Transverse colon (tissue), 4 donors: ENCODE data around the gene DNAH1. TPM values are rescaled to one million over a fixed set of nuclear protein-coding genes. Genes with fewer than 3 reads are reported as not detected.

Experiments used
- DNase-seq: peaks from one replicate; pipeline ENCODE4 v3.0.0-alpha.2; 2019
- H3K27ac ChIP-seq, 4 donors: fragments of 200-600 bp; sonication (generic); 2 replicates each; pipeline ENCODE4 v1.5.1; 2016 to 2018; ENCODE audit warnings: inconsistent platforms in 4 of 4
- H3K27me3 ChIP-seq: fragments of 200-600 bp; sonication (generic); 2 replicates; pipeline ENCODE4 v1.5.1; 2017; ENCODE audit warnings: inconsistent platforms
- H3K36me3 ChIP-seq, 4 donors: fragments of 200-600 bp; sonication (generic); 2 replicates each; pipeline ENCODE4 v1.5.1; 2017 to 2019; ENCODE audit warnings: inconsistent platforms in 4 of 4
- H3K4me1 ChIP-seq, 4 donors: fragments of 200-600 bp; sonication (generic); 2 replicates each; pipeline ENCODE4 v1.5.1; 2017 to 2020; ENCODE audit warnings: inconsistent platforms in 4 of 4
- H3K4me3 ChIP-seq, 4 donors: fragments of 200-600 bp; sonication (generic); 1 replicate in 1 of 4; 2 replicates in 3 of 4; pipeline versions ENCODE4 v1.5.1 to v1.6.1; 2017 to 2019; ENCODE audit warnings: inconsistent platforms in 4 of 4
- H3K9me3 ChIP-seq, 2 donors: fragments of 200-600 bp; sonication (generic); 2 replicates each; pipeline ENCODE4 v1.5.1; 2017 to 2019; ENCODE audit warnings: inconsistent platforms in 2 of 2
- EP300 ChIP-seq: sonication (generic); formaldehyde crosslinking; IDR thresholded peaks from one replicate; pipeline ENCODE4 v1.6.1; 2017; ENCODE audit warnings: antibody characterized with exemption, low read depth
- POLR2A ChIP-seq: fragments of 450-650 bp; IDR thresholded peaks from one replicate; pipeline ENCODE4 v1.6.1; 2016; ENCODE audit warnings: antibody characterized with exemption, mild to moderate bottlenecking, moderate library complexity
- POLR2AphosphoS5 ChIP-seq, 3 donors: sonication (generic); formaldehyde crosslinking; IDR thresholded peaks; one replicate each; pipeline ENCODE4 v1.6.1; 2016; ENCODE audit warnings: antibody characterized with exemption in 3 of 3
- WGBS, 2 donors: methylation state at CpG; one replicate each; pipeline ENCODE4 v1.1.5; 2018; ENCODE audit warnings: low coverage in 1 of 2; 5-methylcytosine and 5-hydroxymethylcytosine counted together
- in situ Hi-C, 4 donors: fragments of 200-750 bp; cut with MboI; loops; one replicate each; pipeline versions ENCODE4 v1.15.0 to v1.15.1; 2017; ENCODE audit warnings: low sequenced_read_pairs in 3 of 4, low pct_ligation_motif_present in 1 of 4, low pct_unique_long_range_greater_than_20kb in 1 of 4
- intact Hi-C: fragments of 100-400 bp; cut with DNase I; formaldehyde crosslinking; loops from one replicate; pipeline ENCODE4 v1.15.1; 2023; ENCODE audit warnings: low total_unique reads
- total RNA-seq, 4 donors: library from RNA; depleted of rRNA; stranded (reverse); fragments of >200 nt; gene quantifications; one replicate each; pipeline ENCODE4 v1.1.0, GENCODE V29; 2016
- TF ChIP-seq, protein P1 (sequence below), 5 experiments: fragments of 200-600 bp in 3 of 5; fragments of 450-650 bp in 2 of 5; sonication (generic) in 3 of 5; IDR thresholded peaks; 1 replicate in 2 of 5; 2 replicates in 3 of 5; pipeline ENCODE4 v1.5.1; 2016 to 2017; ENCODE audit warnings: antibody characterized with exemption in 5 of 5, inconsistent platforms in 3 of 5, mild to moderate bottlenecking in 2 of 5, moderate library complexity in 1 of 5

The DNAH1 gene
- total RNA-seq, 4 donors from 2014 or later = 17.6 to 102 (median 26.3) TPM

DNA sequence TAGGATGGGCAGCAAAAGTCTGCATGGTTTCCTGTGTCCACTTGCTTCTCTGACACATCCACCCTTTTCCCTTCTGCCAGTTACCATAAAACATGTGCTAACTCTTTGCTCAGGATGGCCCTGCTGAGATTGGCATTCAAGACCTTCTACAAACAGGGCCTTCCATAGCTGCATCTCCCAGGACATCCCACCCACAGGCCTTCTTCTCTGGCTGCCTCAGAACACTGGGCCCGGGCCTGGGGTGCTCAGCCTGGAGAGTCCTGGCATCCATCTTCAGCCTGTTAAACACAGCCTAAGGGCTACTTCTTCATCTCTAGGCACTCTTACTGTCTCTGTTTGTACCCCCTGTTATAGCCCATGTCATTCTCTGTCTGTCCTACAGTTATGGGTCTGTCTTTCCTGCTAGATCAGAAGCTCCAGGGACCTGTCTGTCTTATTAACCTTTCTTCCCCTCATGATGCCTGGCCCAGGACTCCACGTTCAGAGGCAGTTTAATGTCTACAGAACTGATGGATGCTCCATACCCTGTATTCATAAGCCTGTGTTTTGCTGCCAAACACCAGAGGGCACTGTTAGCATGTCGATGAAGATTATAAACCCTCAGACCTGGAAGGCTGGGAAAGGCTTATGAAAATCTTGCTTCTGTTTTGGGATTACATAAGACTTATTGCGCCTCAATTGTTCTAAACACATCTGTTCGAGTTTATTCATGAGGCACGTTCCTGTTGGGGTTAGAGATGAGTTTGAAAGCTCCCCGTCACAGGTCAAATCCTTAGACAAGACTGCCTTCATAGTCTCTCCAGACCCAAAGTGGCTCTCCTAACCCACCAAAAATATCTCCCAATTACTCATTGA, 112.3 kb downstream of the DNAH1 start:
- intact Hi-C loops (no loop called here), in situ Hi-C loops (no loop called here)
- 5 to 15% methylated on average over 3 to 7 of the region's 7 CpGs for WGBS, 2 donors
- no peak for TF ChIP-seq EP300
- TF ChIP-seq, protein P1, sequence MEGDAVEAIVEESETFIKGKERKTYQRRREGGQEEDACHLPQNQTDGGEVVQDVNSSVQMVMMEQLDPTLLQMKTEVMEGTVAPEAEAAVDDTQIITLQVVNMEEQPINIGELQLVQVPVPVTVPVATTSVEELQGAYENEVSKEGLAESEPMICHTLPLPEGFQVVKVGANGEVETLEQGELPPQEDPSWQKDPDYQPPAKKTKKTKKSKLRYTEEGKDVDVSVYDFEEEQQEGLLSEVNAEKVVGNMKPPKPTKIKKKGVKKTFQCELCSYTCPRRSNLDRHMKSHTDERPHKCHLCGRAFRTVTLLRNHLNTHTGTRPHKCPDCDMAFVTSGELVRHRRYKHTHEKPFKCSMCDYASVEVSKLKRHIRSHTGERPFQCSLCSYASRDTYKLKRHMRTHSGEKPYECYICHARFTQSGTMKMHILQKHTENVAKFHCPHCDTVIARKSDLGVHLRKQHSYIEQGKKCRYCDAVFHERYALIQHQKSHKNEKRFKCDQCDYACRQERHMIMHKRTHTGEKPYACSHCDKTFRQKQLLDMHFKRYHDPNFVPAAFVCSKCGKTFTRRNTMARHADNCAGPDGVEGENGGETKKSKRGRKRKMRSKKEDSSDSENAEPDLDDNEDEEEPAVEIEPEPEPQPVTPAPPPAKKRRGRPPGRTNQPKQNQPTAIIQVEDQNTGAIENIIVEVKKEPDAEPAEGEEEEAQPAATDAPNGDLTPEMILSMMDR (IDR thresholded peaks at IDR 0.05) = peak; percentile 67 to 75 (median 71)
- H3K9me3 ChIP-seq = no peaks in the 10 kb centered on the region
- H3K36me3 ChIP-seq = no peaks in the 10 kb centered on the region
- no peak overlapping the region for H3K4me3 ChIP-seq
- peak; percentile 54 for DNase-seq
- H3K27me3 ChIP-seq = no peaks in the 10 kb centered on the region
- peaks cover 0 to 3% (median under 1%) of the 10 kb centered on the region in 4 donors for H3K4me1 ChIP-seq
- H3K27ac ChIP-seq = no peak overlapping the region

DNA sequence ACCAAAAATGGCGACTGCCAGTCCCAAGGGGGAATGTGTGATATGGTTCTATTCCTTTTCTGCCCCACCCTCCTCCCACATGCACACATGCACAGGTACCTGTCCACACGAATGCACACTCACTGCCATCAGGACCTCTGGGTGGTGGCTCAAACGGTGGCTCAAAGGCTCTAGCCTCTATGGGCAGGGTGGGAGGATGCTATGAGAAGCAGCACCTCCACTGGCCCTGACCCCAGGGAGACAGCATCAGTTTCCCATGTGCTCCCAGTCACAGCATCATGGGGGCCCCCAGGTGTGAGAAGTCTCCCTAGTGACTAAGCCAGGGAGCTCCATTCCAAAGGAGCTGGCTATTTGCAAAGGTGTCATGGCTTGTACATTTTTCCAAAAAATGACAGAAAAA, 112.9 kb downstream of the DNAH1 start:
- H3K4me3 ChIP-seq = no peak overlapping the region
- no peak for TF ChIP-seq EP300
- TF ChIP-seq POLR2AphosphoS5 (IDR thresholded peaks at IDR 0.05) = no peak
- TF ChIP-seq, protein P1 (IDR thresholded peaks at IDR 0.05) = no peak
- TF ChIP-seq POLR2A = no peak
- in situ Hi-C loops (no loop called here), intact Hi-C loops (no loop called here)
- 34% methylated on average over 3 of the region's 3 CpGs; no CpG with 5 or more reads in 1 of the 2 donors for WGBS, 2 donors
- H3K36me3 ChIP-seq = no peaks in the 10 kb centered on the region
- no peaks in the 10 kb centered on the region for H3K9me3 ChIP-seq
- no peak for DNase-seq
- H3K27me3 ChIP-seq = no peaks in the 10 kb centered on the region
- peaks cover 0 to 10% (median 2%) of the 10 kb centered on the region in 4 donors for H3K4me1 ChIP-seq
- H3K27ac ChIP-seq = no peak overlapping the region

DNA sequence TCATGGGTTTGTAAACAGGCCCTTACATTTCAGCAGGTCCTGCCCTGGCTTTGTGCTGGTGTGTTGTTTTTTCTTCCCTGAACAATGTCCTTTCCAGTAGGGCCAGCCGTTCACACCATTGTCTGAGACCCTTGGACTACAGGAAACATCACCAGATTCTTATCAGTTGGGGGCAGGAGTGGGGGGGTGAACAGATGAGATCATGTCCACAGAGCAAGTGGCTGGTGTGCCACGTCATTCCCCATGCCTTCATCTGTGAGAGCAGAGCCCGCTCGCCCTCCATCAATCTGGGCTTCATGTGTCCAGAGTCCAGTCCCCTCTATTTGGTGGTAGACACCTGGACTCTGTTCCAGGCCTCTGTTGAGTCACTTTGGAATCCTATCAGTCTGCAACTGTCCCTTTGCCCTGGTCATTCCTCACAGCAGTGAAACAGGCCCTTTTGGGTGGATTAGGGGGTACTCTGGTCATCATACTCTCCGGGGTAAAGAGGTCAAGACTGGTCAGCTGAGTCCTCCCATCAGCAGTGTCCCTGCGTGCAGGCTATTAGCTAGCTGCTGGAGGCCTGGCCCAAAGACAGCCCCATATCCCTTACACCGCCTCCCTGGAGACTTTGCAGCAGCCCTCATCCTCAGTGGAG, 113.8 kb downstream of the DNAH1 start:
- in situ Hi-C loops = no loop called here
- TF ChIP-seq EP300 = no peak
- TF ChIP-seq, protein P1 (IDR thresholded peaks at IDR 0.05) = no peak
- no peak for TF ChIP-seq POLR2A
- no peak for TF ChIP-seq POLR2AphosphoS5 (IDR thresholded peaks at IDR 0.05)
- no peak overlapping the region for H3K27ac ChIP-seq

DNA sequence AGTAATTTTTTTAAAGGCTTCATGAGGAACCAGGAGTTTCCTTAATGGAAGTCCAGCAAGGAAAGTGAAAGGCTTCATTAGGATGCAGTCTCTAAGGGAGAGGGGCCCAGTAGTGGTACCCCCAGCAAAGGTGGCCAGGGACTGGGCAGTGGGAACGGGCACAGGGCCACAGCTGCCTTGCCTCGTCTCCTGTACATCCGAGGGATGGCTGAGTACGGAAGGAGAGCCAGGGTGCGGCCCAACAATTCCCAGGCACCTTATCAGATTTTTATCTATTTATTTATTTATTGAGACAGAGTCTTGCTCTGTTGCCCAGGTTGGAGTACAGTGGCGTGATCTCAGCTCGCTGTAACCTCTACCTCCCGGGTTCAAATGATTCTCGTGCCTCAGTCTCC, 114.3 kb downstream of the DNAH1 start:
- Histone ChIP-seq H3K36me3 (no peaks in the 10 kb centered on the region), H3K4me1 (peaks cover 0 to 10% (median 2%) of the 10 kb centered on the region in 4 donors), H3K4me3 (no peak overlapping the region), H3K27me3 (no peaks in the 10 kb centered on the region), H3K9me3 (no peaks in the 10 kb centered on the region), H3K27ac (no peak overlapping the region)
- no peak for DNase-seq
- 90 to 94% methylated on average over 5 to 9 of the region's 9 CpGs for WGBS, 2 donors
- TF ChIP-seq POLR2AphosphoS5 (IDR thresholded peaks at IDR 0.05) (no peak), EP300 (no peak), POLR2A (no peak)
- TF ChIP-seq, protein P1 (IDR thresholded peaks at IDR 0.05) = no peak
- intact Hi-C loops (no loop called here), in situ Hi-C loops (no loop called here)

More for the DNA sequence above, 113.8 kb downstream of the DNAH1 start:
- Histone ChIP-seq H3K4me1 (peaks cover 0 to 10% (median 2%) of the 10 kb centered on the region in 4 donors), H3K36me3 (no peaks in the 10 kb centered on the region), H3K27me3 (no peaks in the 10 kb centered on the region), H3K9me3 (no peaks in the 10 kb centered on the region), H3K4me3 (no peak overlapping the region)
- intact Hi-C loops = no loop called here
- WGBS, 2 donors = 78% methylated on average over 7 of the region's 7 CpGs; no CpG with 5 or more reads in 1 of the 2 donors
- no peak for DNase-seq
